OCI-LY1 (cell line): Measurements from ENCODE around the gene SMPD3.

Source experiments
- H2AFZ ChIP-seq: fragments of 200-600 bp; sonication (generic), shearing (Covaris generic); 2 replicates; pipeline ENCODE4 v1.6.0; 2014; ENCODE audit warnings: antibody characterized with exemption, mild to moderate bottlenecking, low read length
- H3F3A ChIP-seq: fragments of 200-600 bp; sonication (generic), shearing (Covaris generic); 2 replicates; pipeline ENCODE4 v1.6.0; 2014; ENCODE audit warnings: mild to moderate bottlenecking, antibody characterized with exemption, low read length, moderate library complexity; ENCODE audit not compliant: insufficient read depth
- H3K27ac ChIP-seq: fragments of 200-600 bp; sonication (generic); 2 replicates; pipeline ENCODE4 v1.5.1; 2014; ENCODE audit warnings: low read length, mixed run types, mild to moderate bottlenecking, low read depth; ENCODE audit not compliant: poor library complexity, severe bottlenecking
- H3K27me3 ChIP-seq: fragments of 200-600 bp; sonication (generic); 2 replicates; pipeline ENCODE4 v1.6.0; 2014; ENCODE audit warnings: antibody characterized with exemption, mild to moderate bottlenecking, low read length, moderate library complexity; ENCODE audit not compliant: insufficient read depth
- H3K36me3 ChIP-seq: fragments of 200-600 bp; sonication (generic); 2 replicates; pipeline ENCODE4 v1.6.1; 2014; ENCODE audit warnings: mild to moderate bottlenecking, antibody characterized with exemption, low read length, moderate library complexity, mixed read lengths; ENCODE audit not compliant: insufficient read depth
- H3K4me1 ChIP-seq: fragments of 200-600 bp; sonication (generic); 2 replicates; pipeline ENCODE4 v1.5.1; 2014; ENCODE audit warnings: mild to moderate bottlenecking, low read length, moderate library complexity; ENCODE audit not compliant: insufficient read depth, severe bottlenecking
- H3K4me2 ChIP-seq: fragments of 200-600 bp; sonication (generic), shearing (Covaris generic); 2 replicates; pipeline ENCODE4 v1.6.1; 2014; ENCODE audit warnings: low read length
- H3K4me3 ChIP-seq: fragments of 200-600 bp; sonication (generic); 2 replicates; pipeline ENCODE4 v1.5.1; 2014; ENCODE audit warnings: low read length, low read depth, mild to moderate bottlenecking, mixed read lengths; ENCODE audit not compliant: poor library complexity, severe bottlenecking
- H3K79me2 ChIP-seq: fragments of 200-600 bp; shearing (Covaris generic); 2 replicates; pipeline ENCODE4 v1.6.1; 2016; ENCODE audit warnings: mixed run types, low read length, mixed read lengths; ENCODE audit not compliant: insufficient read depth
- H3K9ac ChIP-seq: fragments of 200-600 bp; sonication (generic), shearing (Covaris generic); 2 replicates; pipeline ENCODE4 v1.6.1; 2014; ENCODE audit warnings: mild to moderate bottlenecking, low read length, mixed read lengths
- H3K9me2 ChIP-seq: fragments of 200-600 bp; sonication (generic), shearing (Covaris generic); 2 replicates; pipeline ENCODE4 v1.6.1; 2014; ENCODE audit warnings: low read depth, mild to moderate bottlenecking, low read length, mixed read lengths
- H3K9me3 ChIP-seq: fragments of 200-600 bp; shearing (Covaris generic); 2 replicates; pipeline ENCODE4 v1.6.1; 2014; ENCODE audit warnings: low read length, mixed read lengths
- H4K20me1 ChIP-seq: fragments of 200-600 bp; sonication (generic), shearing (Covaris generic); 2 replicates; pipeline ENCODE4 v1.6.0; 2016; ENCODE audit warnings: mild to moderate bottlenecking, low read length; ENCODE audit not compliant: insufficient read depth
- EZH2 ChIP-seq: fragments of 200-600 bp; sonication (generic), shearing (Covaris generic); IDR thresholded peaks from 2 replicates; pipeline ENCODE4 v1.8.0; 2017; ENCODE audit warnings: borderline replicate concordance, mixed run types, mild to moderate bottlenecking, antibody characterized with exemption, low read length, moderate library complexity, mixed read lengths
- TF ChIP-seq, protein P1 (sequence below): fragments of 200-600 bp; sonication (generic), shearing (Covaris generic); IDR thresholded peaks from 2 replicates; pipeline ENCODE4 v1.5.1; 2017; ENCODE audit warnings: mild to moderate bottlenecking, antibody characterized with exemption, low read length, moderate library complexity, mixed read lengths

SMPD3 gene

DNA sequence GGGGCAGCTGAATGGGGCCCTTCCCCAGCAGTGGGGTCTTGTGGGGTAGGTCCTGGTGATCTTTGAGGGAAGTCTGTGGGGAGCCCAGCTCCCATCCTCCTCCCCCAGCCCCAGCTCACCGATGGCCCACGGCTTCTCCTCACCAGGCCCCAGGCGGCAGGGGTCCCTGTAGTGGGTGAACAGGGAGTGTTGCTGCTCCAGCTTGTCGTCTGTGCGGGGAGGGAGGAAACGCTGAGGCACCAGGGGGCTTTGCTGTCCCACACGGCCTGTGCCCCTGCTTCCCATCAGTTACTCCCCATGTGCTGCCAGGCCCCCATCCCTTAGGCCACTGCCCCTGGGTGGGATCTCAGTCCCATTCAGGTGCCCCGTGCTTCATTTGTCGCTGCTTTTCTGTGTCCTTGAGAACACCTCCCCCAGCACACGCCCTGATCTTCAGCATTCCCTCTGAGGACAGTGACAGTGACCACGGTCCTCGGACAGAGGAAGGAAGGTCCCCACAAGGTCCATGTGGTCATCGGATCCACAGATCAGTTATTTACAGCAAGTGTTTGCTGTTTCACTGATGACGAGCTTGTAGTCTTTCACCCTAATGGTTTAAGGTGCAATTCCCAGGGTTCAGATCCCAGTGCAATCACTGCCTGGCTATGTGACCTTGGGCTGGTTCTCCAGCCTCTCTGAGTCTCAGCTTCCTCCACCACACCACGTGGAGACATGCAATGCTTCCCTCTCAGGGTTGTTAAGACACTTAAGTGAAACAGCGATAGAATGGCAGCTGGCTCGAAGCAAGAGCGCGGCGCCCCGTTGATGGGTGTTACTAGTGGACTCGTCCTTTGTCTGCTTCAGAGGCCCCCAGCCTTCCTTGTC, 84.4 kb downstream of the SMPD3 start:
- Histone ChIP-seq H2AFZ (no peak overlapping the region), H3K27me3 (peaks cover 9% of the 10 kb centered on the region; the same call in 1 of the 2 replicates), H3K36me3 (peaks cover 14% of the 10 kb centered on the region), H3F3A (no peaks in the 10 kb centered on the region), H3K4me1 (peaks cover 10% of the 10 kb centered on the region), H3K79me2 (no peaks in the 10 kb centered on the region), H3K27ac (no peak overlapping the region), H3K4me3 (no peak overlapping the region), H3K9me2 (no peaks in the 10 kb centered on the region), H3K4me2 (no peak overlapping the region), H3K9me3 (no peaks in the 10 kb centered on the region), H3K9ac (no peak overlapping the region), H4K20me1 (no peaks in the 10 kb centered on the region)
- no peak for TF ChIP-seq EZH2
- TF ChIP-seq, protein P1, sequence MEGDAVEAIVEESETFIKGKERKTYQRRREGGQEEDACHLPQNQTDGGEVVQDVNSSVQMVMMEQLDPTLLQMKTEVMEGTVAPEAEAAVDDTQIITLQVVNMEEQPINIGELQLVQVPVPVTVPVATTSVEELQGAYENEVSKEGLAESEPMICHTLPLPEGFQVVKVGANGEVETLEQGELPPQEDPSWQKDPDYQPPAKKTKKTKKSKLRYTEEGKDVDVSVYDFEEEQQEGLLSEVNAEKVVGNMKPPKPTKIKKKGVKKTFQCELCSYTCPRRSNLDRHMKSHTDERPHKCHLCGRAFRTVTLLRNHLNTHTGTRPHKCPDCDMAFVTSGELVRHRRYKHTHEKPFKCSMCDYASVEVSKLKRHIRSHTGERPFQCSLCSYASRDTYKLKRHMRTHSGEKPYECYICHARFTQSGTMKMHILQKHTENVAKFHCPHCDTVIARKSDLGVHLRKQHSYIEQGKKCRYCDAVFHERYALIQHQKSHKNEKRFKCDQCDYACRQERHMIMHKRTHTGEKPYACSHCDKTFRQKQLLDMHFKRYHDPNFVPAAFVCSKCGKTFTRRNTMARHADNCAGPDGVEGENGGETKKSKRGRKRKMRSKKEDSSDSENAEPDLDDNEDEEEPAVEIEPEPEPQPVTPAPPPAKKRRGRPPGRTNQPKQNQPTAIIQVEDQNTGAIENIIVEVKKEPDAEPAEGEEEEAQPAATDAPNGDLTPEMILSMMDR: no peak

DNA sequence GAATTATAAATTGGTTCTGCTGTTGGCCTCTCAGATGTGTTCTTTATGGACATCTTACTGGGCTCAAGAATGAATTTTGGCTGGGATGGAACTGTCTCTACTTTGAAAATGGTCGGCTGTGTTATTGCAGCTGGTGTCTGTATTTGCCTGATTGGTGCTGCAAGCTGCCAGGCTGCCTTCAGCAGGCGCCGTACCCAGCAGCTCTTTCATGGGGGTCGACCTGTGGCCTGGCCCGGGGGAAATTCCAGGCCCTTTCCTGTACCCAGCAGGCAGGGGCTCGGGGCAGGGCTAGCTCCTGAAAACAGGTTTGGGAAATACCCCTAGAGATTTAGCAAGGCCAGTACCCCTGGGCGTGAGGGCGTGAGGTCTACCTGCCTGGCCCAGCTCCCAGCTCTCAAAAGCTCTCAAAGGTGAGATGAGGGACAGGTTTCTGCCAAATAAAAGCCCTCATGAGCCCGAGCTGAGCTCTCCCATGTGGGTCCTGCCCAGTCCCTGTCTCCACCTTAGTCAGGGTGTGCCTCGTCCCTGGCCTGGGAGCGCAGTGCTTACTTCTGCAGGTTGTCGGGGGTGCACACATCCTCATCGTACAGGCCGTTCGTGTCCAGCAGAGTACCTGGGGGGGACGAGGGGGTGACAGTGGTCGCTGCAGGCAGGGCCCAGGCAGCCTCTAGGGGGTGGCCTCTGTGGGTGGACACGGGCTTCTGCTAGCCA, 85.2 kb downstream of the SMPD3 start:
- peaks cover 3% of the 10 kb centered on the region for H3K4me1 ChIP-seq
- no peaks in the 10 kb centered on the region for H3K79me2 ChIP-seq
- no peak overlapping the region for H3K4me2 ChIP-seq

DNA sequence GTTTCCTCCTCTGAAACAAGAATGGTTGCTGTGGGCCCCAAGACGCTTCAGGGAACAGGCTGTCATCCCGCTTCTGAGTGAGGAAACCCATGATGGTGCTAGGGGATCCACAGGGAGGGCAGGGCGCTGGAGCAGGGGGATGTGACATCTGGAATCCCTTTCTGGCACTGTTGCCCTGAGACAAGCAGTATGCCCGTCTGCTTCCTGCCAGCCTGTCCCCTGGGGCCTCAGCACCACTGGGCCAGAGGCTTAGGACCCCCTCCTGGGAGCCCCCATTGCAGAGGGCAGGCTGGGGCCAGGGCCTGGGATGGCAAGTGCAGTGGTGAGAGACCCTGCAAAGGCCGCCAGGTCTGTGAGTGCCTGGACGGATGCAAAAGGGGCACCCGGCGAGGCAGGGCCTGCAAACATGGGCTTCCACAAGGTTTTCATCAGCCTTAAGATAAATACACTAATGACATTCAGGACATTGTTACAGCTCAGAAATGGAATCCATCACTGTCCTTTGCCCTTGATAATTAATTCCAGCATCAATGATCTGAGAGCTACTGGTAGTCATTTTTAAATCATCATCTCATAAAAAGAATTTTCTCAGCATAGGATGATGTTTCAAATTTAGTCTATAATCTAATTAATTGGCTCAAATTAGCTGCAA, 85.9 kb downstream of the SMPD3 start:
- TF ChIP-seq EZH2: no peak
- TF ChIP-seq, protein P1: no peak
- H3K27me3 ChIP-seq: peaks cover 9% of the 10 kb centered on the region; the same call in 1 of the 2 replicates
- H3K27ac ChIP-seq: no peak overlapping the region
- no peak overlapping the region for H2AFZ ChIP-seq
- no peak overlapping the region for H3K4me2 ChIP-seq
- no peaks in the 10 kb centered on the region for H3K9me3 ChIP-seq
- H3F3A ChIP-seq: no peaks in the 10 kb centered on the region
- no peaks in the 10 kb centered on the region for H4K20me1 ChIP-seq
- no peaks in the 10 kb centered on the region for H3K4me1 ChIP-seq
- no peak overlapping the region for H3K9ac ChIP-seq
- H3K79me2 ChIP-seq: no peaks in the 10 kb centered on the region
- H3K4me3 ChIP-seq: no peak overlapping the region
- no peaks in the 10 kb centered on the region for H3K9me2 ChIP-seq
- peaks cover 28% of the 10 kb centered on the region for H3K36me3 ChIP-seq

More for the DNA sequence above, 85.2 kb downstream of the SMPD3 start:
- Histone ChIP-seq H3K4me3 (no peak overlapping the region), H2AFZ (no peak overlapping the region), H3K36me3 (peaks cover 21% of the 10 kb centered on the region), H3K9me3 (no peaks in the 10 kb centered on the region), H3F3A (no peaks in the 10 kb centered on the region), H3K27ac (no peak overlapping the region), H4K20me1 (no peaks in the 10 kb centered on the region), H3K9me2 (no peaks in the 10 kb centered on the region), H3K9ac (no peak overlapping the region), H3K27me3 (peaks cover 9% of the 10 kb centered on the region; the same call in 1 of the 2 replicates)
- TF ChIP-seq EZH2: no peak
- TF ChIP-seq, protein P1: no peak
